Fibroblast of villous mesenchyme (primary cell): Measurements from ENCODE around the gene SLCO2A1. TPM values are rescaled to one million over a fixed set of nuclear protein-coding genes. Genes with fewer than 3 reads are reported as not detected.

Experiments used
- DNase-seq: peaks from one replicate; pipeline ENCODE4 v3.0.0-alpha.2; 2010; ENCODE audit warnings: low read depth
- H3K4me3 ChIP-seq: 2 replicates; pipeline ENCODE4 v1.5.1; 2011; ENCODE audit warnings: low read depth, mild to moderate bottlenecking, low read length
- total RNA-seq: library from RNA; depleted of rRNA; stranded (reverse); fragments of >200 nt; gene quantifications from 2 replicates; pipeline ENCODE4 v1.2.3, GENCODE V29; 2012
- TF ChIP-seq, protein P1 (sequence below): IDR thresholded peaks from 2 replicates; pipeline ENCODE4 v1.5.1; 2012; ENCODE audit warnings: low read depth, mild to moderate bottlenecking, low read length; ENCODE audit not compliant: insufficient read depth

SLCO2A1 gene
- total RNA-seq, 1 donor: 0.43 TPM

DNA sequence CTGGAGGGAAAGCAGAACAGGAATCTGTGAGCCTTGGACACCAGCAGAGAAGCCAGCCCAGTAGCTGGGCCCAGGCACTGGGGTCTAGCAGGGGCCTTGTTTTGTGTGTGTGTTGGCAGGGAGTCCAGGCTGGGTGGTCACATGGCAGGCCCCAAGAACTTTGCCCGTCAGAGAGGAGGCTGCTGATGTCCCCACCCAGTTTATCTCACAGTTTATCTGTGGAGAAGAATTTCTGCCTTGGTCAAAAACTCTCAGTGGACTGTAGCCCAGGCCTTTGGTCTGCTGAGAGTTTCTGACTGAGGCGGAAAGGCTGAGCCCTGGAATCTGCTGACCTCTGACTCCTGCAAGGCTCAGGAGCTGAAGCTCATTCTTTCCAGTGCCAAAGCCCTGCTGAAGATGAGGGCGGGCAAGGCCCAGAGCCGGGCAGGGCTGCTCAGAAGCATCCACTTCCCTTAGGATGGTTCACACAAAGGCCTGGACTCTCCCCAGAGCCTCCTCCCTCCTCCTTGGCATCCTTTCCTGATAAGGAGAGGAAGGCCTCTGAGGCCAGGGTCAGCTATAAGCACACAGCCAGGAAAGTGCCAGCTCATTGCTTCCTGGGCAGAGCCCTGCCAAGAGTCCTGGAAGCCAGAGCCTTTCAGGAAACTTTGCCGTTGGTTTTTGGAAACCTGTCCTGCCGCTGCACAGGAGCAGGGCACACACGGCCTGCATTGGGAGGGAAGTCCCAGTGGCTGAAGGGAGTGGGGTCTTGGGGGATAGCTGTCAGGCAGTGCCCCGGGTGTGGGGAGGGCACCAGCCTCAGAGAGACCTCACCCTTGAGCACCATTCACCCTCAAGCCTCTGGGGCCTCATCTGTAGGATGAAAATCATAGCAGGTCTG lies 37.2 kb upstream of the SLCO2A1 start:
- TF ChIP-seq, protein P1, sequence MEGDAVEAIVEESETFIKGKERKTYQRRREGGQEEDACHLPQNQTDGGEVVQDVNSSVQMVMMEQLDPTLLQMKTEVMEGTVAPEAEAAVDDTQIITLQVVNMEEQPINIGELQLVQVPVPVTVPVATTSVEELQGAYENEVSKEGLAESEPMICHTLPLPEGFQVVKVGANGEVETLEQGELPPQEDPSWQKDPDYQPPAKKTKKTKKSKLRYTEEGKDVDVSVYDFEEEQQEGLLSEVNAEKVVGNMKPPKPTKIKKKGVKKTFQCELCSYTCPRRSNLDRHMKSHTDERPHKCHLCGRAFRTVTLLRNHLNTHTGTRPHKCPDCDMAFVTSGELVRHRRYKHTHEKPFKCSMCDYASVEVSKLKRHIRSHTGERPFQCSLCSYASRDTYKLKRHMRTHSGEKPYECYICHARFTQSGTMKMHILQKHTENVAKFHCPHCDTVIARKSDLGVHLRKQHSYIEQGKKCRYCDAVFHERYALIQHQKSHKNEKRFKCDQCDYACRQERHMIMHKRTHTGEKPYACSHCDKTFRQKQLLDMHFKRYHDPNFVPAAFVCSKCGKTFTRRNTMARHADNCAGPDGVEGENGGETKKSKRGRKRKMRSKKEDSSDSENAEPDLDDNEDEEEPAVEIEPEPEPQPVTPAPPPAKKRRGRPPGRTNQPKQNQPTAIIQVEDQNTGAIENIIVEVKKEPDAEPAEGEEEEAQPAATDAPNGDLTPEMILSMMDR: no peak
- DNase-seq: no peak
- H3K4me3 ChIP-seq: no peak overlapping the region

DNA sequence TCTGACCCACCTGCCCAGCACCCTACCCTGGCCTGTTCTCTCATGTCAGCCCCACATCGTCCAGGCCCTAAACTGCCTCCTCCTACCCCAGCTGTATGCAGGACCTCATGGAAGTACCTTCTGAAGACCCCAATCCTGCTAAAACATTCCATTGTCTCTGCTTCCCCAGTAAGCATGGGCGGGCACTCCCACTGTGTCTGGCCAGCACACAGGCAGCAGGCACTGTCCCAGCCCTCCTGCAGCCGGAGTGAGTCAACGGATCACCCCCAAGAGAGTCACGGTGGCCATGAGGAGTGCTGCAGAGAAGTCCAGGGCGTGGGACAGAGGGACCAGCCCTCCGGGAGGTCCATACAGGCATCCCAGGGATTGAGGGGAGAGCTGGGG lies 36.4 kb upstream of the SLCO2A1 start:
- no peak for DNase-seq

DNA sequence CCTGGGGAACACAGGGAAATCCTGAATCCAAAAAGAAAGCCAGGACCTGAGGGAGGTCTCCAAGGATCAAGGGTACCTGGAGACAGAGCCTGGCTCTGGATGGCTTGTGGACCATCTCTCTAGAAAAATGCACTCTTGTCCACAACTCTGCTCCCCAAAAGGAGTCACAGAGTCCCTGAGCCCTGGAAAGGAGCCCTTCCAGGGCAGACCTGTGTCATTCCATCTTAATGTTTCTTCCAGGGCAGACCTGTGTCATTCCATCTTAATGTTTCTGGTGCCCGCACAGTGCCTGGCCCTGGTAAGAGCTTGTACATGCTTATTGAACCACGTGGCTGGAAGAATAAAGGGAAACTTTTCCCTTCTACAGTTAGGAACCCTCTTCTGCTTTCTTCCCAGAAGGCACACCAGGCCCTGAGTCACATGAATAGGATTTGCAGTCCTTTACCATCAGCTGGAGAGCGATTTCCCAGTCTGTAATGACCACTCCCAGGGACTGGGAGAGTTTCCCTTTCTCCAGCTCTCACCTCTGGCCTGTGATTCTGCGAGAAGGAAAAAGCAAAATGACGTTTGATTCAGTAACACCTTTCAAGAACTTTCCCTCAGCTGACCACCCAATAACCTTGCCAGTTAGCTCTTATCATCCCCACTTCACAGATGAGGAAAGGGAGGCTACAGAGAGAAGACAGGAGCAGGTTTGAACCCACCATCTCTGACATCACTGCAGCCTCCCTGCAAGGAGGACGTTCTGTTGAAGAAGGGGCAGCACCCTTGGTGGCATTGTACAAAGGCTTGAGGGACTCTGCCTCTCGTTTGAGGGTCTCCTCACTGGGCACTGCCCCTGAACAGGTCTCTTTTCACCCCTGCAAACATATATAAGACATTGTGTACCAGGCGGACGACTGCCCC lies 35.8 kb upstream of the SLCO2A1 start:
- no peak overlapping the region for H3K4me3 ChIP-seq
- no peak for DNase-seq
- TF ChIP-seq, protein P1: no peak

More for the DNA sequence above, 36.4 kb upstream of the SLCO2A1 start:
- TF ChIP-seq, protein P1: no peak
- H3K4me3 ChIP-seq: no peak overlapping the region

DNA sequence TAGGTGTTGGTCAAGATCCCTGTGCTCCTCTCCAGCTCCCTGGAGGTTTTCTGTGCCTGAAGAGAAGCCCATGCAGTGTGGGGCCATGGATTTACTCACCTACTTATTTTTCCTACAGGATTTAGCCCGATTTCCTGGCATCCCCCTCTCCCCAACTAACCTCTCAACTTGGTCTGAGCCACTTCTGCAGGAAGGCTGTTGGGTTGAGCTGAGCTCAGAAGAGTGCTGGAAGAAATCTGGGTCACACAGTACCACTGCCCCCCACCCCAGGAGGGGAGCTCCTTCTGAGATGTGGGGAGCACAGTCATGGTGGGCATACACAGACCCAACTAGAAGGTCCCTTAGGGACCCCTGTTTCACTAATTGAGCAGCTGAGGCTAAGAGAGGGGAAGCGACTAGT lies 34.4 kb upstream of the SLCO2A1 start:
- no peak overlapping the region for H3K4me3 ChIP-seq
- no peak for DNase-seq
- TF ChIP-seq, protein P1: no peak

DNA sequence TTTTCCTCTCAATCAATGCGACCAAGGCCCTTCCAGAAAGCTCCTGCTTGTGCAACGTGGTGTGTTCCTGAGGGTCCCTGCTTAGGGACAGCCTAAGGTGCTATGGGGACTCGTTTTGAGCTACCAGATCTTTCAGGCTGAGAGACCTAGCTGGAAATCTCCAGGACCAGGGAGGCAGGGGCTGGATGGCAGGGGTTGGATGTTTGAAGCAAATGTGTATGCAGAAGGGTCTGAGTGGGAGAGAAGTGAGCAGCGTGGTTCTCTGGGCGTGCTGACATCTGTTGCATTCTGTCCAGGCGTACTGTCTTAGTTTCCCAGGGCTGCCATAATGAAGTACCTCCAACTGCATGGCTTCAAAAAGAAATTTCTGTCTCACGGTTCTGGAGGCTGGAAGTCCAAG lies 31.7 kb upstream of the SLCO2A1 start:
- DNase-seq: no peak
- TF ChIP-seq, protein P1: no peak
- no peak overlapping the region for H3K4me3 ChIP-seq

DNA sequence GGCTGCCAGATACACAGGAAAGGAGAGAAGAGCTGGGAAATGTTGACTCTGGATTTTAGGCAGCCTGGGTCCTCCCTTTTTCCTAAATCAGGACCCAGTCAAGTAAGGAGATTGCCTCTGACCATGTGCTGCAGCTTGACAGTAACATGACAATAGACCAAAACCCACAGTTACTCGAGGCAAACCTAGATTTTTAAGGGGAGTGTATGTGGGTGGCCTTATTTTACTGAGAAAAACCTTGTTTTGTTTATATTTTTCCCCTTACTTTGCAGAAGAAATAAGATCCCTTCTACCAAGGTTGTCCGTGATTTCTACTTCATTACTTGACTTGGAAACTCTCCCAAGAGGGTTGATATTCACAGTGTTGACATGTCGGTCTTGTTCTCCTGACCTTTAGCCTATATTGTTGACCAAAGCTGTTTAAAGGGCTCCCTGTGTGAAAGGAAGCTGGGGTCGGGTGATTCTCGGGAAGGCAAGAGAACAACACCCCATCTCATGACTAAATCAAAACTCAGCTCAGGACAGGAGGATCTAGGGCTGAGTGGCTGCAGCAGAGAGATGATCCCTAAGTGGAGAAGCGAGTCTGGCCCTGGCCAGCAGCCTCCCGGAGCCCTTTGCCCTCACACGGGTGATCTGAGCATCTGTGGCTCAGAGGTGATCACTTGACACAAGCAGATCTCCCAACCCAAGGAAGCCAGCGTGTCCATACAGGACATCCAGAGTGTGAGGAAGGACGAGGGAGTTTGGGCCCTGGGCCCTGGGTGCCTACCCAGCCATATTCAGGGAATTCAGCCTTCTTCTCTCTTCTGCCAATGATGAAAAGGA lies 31.0 kb upstream of the SLCO2A1 start:
- TF ChIP-seq, protein P1: no peak
- DNase-seq: no peak
- H3K4me3 ChIP-seq: no peak overlapping the region
